Duodenal mucosa (tissue), 2 donors: ENCODE data around the gene ACTA1.
"Not testable (repeated sequence)": the region's sequence is repeated elsewhere in the genome, so short reads cannot be mapped to it uniquely, and the experiment has no call there.

ENCODE experiments used
- H3K27ac ChIP-seq: one replicate; pipeline ENCODE4 v1.7.0; 2013; ENCODE audit warnings: low read depth, low read length
- H3K27me3 ChIP-seq, 2 donors: one replicate each; pipeline ENCODE4 v1.7.0; 2013; ENCODE audit warnings: low read length in 2 of 2, control low read depth in 1 of 2; ENCODE audit not compliant: insufficient read depth in 2 of 2, control insufficient read depth in 1 of 2
- H3K36me3 ChIP-seq, 2 donors: one replicate each; pipeline ENCODE4 v1.7.0; 2013; ENCODE audit warnings: low read length in 2 of 2, control low read depth in 1 of 2; ENCODE audit not compliant: insufficient read depth in 2 of 2, control insufficient read depth in 1 of 2
- H3K4me1 ChIP-seq, 2 donors: one replicate each; pipeline ENCODE4 v1.7.0; 2013; ENCODE audit warnings: low read length in 2 of 2, control low read depth in 1 of 2; ENCODE audit not compliant: insufficient read depth in 2 of 2, control insufficient read depth in 1 of 2
- H3K4me3 ChIP-seq, 2 donors: one replicate each; pipeline ENCODE4 v1.7.0; 2013; ENCODE audit warnings: low read length in 2 of 2, low read depth in 1 of 2
- H3K9ac ChIP-seq, 2 donors: one replicate each; pipeline ENCODE4 v1.7.0; 2013; ENCODE audit warnings: low read length in 2 of 2, low read depth in 1 of 2
- H3K9me3 ChIP-seq, 2 donors: one replicate each; pipeline ENCODE4 v1.7.0; 2013; ENCODE audit warnings: low read length in 2 of 2, control low read depth in 1 of 2; ENCODE audit not compliant: control insufficient read depth in 1 of 2

The ACTA1 gene

DNA sequence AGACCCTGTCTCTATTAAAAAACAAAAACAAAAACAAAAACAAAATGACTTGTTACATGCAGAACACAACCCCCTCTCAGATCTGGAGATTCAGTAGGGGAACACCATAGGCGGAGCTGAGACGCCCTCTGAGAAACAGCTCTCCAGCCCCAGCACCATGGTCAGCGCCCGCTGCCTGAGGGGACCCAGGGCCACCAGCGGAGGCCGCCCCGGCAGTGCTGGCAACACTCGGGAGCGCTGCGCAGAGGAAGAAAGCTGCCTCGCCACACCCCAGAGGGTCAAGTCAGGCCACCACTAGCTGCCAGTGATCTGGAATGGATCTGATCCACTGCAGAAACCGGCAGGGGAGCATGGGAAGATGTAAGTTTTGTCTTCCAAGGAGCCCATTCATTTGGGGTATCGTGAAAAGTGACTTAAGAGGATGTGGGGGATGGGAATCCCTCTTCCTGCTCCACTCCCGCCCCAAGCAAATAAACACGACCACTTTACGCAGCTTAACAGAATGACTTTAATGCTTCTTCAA, 3.1 kb downstream of the ACTA1 start:
- no peaks in the 10 kb centered on the region for H3K9me3 ChIP-seq
- peak overlapping the region in 1 of 2 donors; percentile 13 for H3K4me3 ChIP-seq
- no peak overlapping the region for H3K27ac ChIP-seq
- no peaks in the 10 kb centered on the region for H3K36me3 ChIP-seq
- H3K9ac ChIP-seq = no peak overlapping the region
- peaks cover 5 to 8% of the 10 kb centered on the region in 2 donors for H3K4me1 ChIP-seq
- H3K27me3 ChIP-seq = peaks cover 44 to 60% of the 10 kb centered on the region in 2 donors

DNA sequence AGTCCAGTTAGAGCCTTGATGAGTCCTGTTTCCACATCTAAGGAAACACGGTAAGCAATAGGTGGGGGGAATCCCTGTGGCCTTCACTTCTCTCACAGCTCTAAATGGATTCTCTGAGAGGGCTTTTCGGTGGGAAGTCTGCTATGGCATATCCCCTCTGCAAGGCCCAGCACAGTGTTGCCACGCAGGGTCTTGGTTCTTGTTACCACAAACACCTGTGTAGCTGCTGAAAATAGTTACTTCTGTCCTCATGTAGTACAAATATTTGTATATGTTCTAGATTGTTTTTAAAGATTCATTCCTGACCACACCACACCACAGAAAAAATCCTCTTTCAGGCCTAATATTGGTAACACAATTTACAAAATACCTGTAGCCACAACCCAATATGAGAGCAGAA, 5.6 kb downstream of the ACTA1 start:
- Histone ChIP-seq H3K36me3 (no peaks in the 10 kb centered on the region), H3K27me3 (peaks cover 30 to 34% of the 10 kb centered on the region in 2 donors), H3K4me1 (peaks cover 5 to 8% of the 10 kb centered on the region in 2 donors), H3K9ac (no peak overlapping the region), H3K9me3 (no peaks in the 10 kb centered on the region), H3K27ac (no peak overlapping the region), H3K4me3 (no peak overlapping the region)

DNA sequence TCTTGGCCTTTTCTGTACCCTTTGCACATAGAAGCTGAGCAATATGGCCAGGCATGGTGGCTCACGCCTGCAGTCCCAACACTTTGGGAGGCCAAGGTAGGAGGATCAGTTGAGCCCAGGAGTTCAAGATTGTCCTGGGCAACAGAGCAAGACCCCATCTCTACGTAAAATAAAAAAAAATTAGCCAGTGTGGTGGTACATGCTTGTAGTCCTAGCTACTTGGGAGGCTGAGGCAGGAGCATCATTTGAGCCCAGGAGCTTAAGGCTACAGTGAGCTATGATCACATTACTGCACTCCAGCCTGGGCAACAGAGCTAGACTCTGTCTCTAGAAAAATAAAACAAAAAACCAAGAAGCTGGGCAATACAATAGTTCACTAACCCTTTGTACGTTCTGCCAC, 6.3 kb downstream of the ACTA1 start:
- Histone ChIP-seq H3K4me1 (peaks cover 5 to 8% of the 10 kb centered on the region in 2 donors), H3K4me3 (no peak overlapping the region), H3K9ac (no peak overlapping the region), H3K27ac (no peak overlapping the region), H3K27me3 (peaks cover 23 to 27% of the 10 kb centered on the region in 2 donors), H3K9me3 (no peaks in the 10 kb centered on the region), H3K36me3 (no peaks in the 10 kb centered on the region)

DNA sequence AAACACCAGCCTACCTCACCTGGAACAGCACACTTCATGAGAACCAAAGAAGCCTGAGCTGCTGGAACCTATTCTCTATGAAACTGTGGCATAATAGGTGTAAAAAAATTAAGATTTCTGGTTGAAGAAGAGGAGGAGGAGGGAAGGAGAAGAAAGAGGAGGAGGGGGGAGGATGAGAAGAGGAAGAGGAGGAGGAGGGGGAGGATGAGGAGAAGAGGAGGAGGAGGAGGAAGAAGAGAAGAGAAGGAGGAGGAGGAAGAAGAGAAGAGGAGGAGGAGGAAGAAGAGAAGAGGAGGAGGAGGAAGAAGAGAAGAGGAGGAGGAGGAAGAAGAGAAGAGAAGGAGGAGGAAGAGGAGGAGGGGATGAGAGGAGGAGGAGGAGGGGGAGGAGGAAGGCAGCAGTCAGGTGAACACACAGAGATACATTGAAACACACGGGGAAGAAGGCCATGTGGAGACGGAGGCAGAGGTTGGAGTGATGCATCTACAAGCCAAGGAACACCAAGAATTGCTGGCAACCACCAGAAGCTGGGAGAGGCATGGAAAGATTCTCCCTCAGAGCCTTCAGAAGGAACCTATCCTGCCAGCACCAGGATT, 8.2 kb downstream of the ACTA1 start:
- Histone ChIP-seq H3K4me1 (no peaks in the 10 kb centered on the region), H3K9me3 (no peaks in the 10 kb centered on the region), H3K27me3 (peaks cover 7 to 9% of the 10 kb centered on the region in 2 donors), H3K9ac (no peak overlapping the region), H3K36me3 (no peaks in the 10 kb centered on the region), H3K27ac (no peak overlapping the region), H3K4me3 (no peak overlapping the region)

DNA sequence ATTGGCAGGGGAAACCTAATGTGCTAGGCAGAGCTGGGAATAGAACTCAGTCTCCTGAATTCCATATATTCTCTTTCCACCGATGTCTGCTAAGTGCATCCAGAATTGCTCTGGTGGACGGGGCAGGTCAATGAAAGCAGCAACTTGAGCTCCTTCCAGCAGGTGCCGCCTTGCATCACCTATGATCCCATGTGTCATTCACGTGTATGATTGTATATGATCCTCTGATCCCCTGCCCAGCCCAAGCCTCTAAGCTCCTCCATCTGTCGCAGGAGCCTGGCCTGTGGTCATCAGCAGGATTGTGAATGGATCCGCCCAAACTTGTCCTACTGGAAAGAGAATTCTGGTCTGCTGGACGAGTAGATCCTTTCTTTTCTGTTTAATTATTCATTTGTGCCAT, 13.1 kb downstream of the ACTA1 start:
- Histone ChIP-seq H3K4me1 (no peaks in the 10 kb centered on the region), H3K27ac (no peak overlapping the region), H3K9me3 (no peaks in the 10 kb centered on the region)

DNA sequence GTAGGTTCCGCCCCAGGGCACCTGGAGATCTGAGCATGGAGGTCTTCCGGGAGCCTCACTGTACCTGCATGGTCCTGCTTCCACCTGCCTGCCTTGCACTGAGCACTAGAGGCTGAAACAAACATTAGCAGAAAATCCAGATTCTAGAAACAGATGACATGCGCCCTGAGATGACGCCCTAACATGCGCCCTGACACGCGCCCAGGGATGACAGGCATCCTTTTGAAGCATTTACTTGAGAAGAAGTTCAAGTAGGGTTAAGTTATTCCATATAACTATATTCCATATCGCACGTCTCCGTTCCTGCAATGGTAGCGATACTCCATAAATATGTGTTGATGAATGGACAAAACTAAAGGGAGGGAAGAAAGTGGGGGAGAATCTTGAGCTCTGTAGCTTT, 13.7 kb downstream of the ACTA1 start:
- Histone ChIP-seq H3K36me3 (no peaks in the 10 kb centered on the region), H3K9ac (no peak overlapping the region), H3K27me3 (no peaks in the 10 kb centered on the region), H3K4me3 (no peak overlapping the region), H3K27ac (no peak overlapping the region), H3K4me1 (no peaks in the 10 kb centered on the region), H3K9me3 (no peaks in the 10 kb centered on the region)

More for the DNA sequence above, 13.1 kb downstream of the ACTA1 start:
- Histone ChIP-seq H3K27me3 (no peaks in the 10 kb centered on the region), H3K9ac (no peak overlapping the region), H3K4me3 (no peak overlapping the region), H3K36me3 (no peaks in the 10 kb centered on the region)

DNA sequence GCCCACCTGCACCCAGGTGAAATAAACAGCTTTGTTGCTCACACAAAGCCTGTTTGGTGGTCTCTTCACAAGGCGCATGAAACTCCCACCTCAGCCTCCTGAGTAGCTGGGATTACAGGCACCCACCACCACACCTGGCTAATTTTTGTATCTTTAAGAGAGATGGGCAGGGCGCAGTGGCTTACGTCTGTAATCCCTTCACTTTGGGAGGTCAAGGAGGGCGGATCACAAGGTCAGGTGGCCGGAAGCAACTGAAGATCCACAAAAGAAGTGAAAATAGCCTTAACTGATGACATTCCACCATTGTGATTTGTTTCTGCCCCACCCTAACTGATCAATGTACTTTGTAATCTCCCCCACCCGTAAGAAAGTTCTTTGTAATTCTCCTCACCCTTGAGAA, 15.3 kb downstream of the ACTA1 start:
- not testable (repeated sequence) for H3K4me3 ChIP-seq, H3K27ac ChIP-seq, H3K27me3 ChIP-seq, H3K36me3 ChIP-seq, H3K9me3 ChIP-seq, H3K9ac ChIP-seq, H3K4me1 ChIP-seq

DNA sequence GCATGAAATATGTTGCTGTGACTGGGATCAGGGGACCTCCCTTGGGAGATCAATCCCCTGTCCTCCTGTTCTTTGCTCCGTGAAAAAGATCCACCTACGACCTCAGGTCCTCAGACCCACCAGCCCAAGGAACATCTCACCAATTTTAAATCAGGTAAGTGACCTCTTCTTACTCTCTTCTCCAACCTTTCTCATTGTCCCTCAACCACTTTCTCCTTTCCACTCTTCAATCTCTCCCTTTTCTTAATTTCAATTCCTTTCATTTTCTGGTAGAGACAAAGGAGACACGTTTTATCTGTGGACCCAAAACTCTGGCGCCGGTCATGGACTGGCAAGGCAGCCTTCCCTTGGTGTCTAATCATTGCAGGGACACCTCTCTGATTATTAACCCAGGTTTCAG, 21.1 kb downstream of the ACTA1 start:
- not testable (repeated sequence) for H3K4me3 ChIP-seq, H3K27ac ChIP-seq, H3K36me3 ChIP-seq, H3K9ac ChIP-seq, H3K9me3 ChIP-seq
- H3K4me1 ChIP-seq = peaks cover 20 to 27% of the 10 kb centered on the region in 2 donors
- peaks cover 12 to 17% of the 10 kb centered on the region in 2 donors for H3K27me3 ChIP-seq

DNA sequence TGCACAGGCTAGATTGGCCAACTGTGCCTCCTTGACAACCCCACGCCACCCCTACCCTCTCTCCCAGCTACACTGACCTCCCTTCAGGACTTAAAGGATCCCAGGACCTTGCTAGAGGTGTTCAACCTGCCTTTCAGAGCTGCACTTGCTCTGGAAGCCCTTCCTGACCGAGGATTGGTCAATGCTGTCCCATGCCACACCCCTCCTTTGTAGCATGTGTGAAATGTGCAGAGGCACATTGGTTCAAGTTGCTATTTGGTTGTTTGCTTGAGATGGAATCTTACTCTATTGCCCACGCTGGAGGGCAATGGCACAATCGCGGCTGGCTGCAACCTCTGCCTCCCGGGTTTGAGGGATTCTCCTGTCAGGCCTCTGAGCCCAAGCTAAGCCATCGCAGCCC, 21.8 kb downstream of the ACTA1 start:
- H3K9me3 ChIP-seq = no peaks in the 10 kb centered on the region
- H3K27ac ChIP-seq = no peak overlapping the region
- H3K9ac ChIP-seq = no peak overlapping the region
- no peaks in the 10 kb centered on the region for H3K36me3 ChIP-seq
- H3K4me1 ChIP-seq = peaks cover 20 to 34% of the 10 kb centered on the region in 2 donors
- H3K4me3 ChIP-seq = no peak overlapping the region
- peaks cover 19 to 24% of the 10 kb centered on the region in 2 donors for H3K27me3 ChIP-seq

DNA sequence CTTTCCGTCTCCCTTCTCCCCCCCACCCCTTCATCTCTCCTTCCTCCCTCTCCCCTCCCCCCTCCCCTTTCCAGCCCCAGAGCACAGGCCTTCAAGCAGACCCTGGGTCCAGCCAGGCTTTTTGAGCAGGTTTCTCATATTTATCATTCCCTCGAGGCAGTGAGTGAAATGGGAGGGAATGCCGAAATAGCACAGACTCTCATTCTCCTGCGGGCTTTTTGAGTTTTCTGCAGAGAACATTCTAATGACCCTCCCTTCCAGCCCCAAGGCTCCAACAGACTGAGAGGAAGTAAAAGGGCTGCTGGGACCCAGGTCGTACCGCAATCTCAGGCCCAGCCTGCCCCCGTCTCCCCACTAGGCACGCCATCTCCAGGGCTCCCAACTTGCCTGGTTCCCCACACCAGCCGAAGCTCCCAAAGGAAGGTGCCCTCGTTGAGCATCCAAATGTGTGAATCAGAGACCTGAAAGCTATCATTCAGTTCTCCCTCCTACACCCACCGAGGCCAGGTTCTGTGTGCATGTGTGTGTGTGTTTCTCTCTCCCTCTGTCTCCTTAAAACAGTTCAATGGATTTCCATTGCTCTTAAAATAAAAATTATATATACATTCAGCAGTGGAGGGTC, 22.3 kb downstream of the ACTA1 start:
- H3K36me3 ChIP-seq = no peaks in the 10 kb centered on the region
- H3K4me1 ChIP-seq = peaks cover 20 to 35% of the 10 kb centered on the region in 2 donors
- no peak overlapping the region for H3K27ac ChIP-seq
- H3K27me3 ChIP-seq = peaks cover 24 to 29% of the 10 kb centered on the region in 2 donors
- H3K4me3 ChIP-seq = no peak overlapping the region
- H3K9ac ChIP-seq = no peak overlapping the region
- no peaks in the 10 kb centered on the region for H3K9me3 ChIP-seq
